Fibroblast of lung (primary cell): ENCODE measurements around the gene PKIB. TPM values are rescaled to one million over a fixed set of nuclear protein-coding genes. Genes with fewer than 3 reads are reported as not detected.

ENCODE experiments used
- DNase-seq, 2 donors: peaks; one replicate each; pipeline versions ENCODE4 v3.0.0 to v3.0.0-alpha.2; 2010; ENCODE audit warnings: low read depth in 2 of 2
- H2AFZ ChIP-seq: 2 replicates; pipeline ENCODE4 v1.5.1; 2012; ENCODE audit warnings: low read length, control low read depth, inconsistent platforms
- H3K27ac ChIP-seq: 2 replicates; pipeline ENCODE4 v1.5.1; 2011; ENCODE audit warnings: low read length, control low read depth; ENCODE audit not compliant: insufficient read depth
- H3K27me3 ChIP-seq: 2 replicates; pipeline ENCODE4 v1.5.1; 2011; ENCODE audit warnings: mild to moderate bottlenecking, low read length; ENCODE audit not compliant: control insufficient read depth, insufficient read depth
- H3K36me3 ChIP-seq: 2 replicates; pipeline ENCODE4 v1.5.1; 2011; ENCODE audit warnings: low read length; ENCODE audit not compliant: control insufficient read depth, insufficient read depth
- H3K4me1 ChIP-seq: 2 replicates; pipeline ENCODE4 v1.5.1; 2011; ENCODE audit warnings: low read length; ENCODE audit not compliant: control insufficient read depth, insufficient read depth; ENCODE audit errors: extremely low read depth
- H3K4me2 ChIP-seq: 2 replicates; pipeline ENCODE4 v1.5.1; 2011; ENCODE audit warnings: low read length, control low read depth; ENCODE audit not compliant: insufficient read depth; ENCODE audit errors: extremely low read depth
- H3K4me3 ChIP-seq, 4 experiments: fragments of 200-600 bp in 1 of 4; sonication (generic) in 1 of 4; replicated peaks in 1 of 4; 2 replicates each; pipeline ENCODE4 v1.5.1; 2011 to 2016; ENCODE audit warnings: low read length in 4 of 4, low read depth in 3 of 4, mild to moderate bottlenecking in 3 of 4, control low read depth in 2 of 4, inconsistent platforms in 1 of 4, mixed read lengths in 1 of 4; ENCODE audit not compliant: insufficient read depth in 1 of 4; ENCODE audit errors: control extremely low read depth in 1 of 4
- H3K79me2 ChIP-seq: 2 replicates; pipeline ENCODE4 v1.5.1; 2012; ENCODE audit warnings: mild to moderate bottlenecking, low read length, inconsistent platforms; ENCODE audit not compliant: control insufficient read depth, insufficient read depth
- H3K9ac ChIP-seq: 2 replicates; pipeline ENCODE4 v1.5.1; 2011; ENCODE audit warnings: mild to moderate bottlenecking, low read length, control low read depth; ENCODE audit not compliant: insufficient read depth
- H3K9me3 ChIP-seq: 2 replicates; pipeline ENCODE4 v1.5.1; 2012; ENCODE audit warnings: low read depth, low read length; ENCODE audit not compliant: control insufficient read depth, insufficient read depth
- H4K20me1 ChIP-seq: 2 replicates; pipeline ENCODE4 v1.5.1; 2011; ENCODE audit warnings: low read length; ENCODE audit not compliant: control insufficient read depth, insufficient read depth; ENCODE audit errors: extremely low read depth
- CTCF ChIP-seq, 2 donors: IDR thresholded peaks in 1 of 2; conservative IDR thresholded peaks in 1 of 2; 1 replicate in 1 of 2; 2 replicates in 1 of 2; pipeline ENCODE4 v1.5.1; 2011 to 2012; ENCODE audit warnings: low read length in 2 of 2, control low read depth in 1 of 2, inconsistent platforms in 1 of 2, low read depth in 1 of 2, mild to moderate bottlenecking in 1 of 2
- EZH2 ChIP-seq: IDR thresholded peaks from 2 replicates; pipeline ENCODE4 v1.5.1; 2012; ENCODE audit warnings: low read length, control low read depth, mild to moderate bottlenecking; ENCODE audit errors: missing control alignments
- polyA plus RNA-seq, 2 donors: library from polyadenylated mRNA; depleted of rRNA in 1 of 2; stranded (reverse) in 1 of 2; unstranded in 1 of 2; fragments of >200 nt; gene quantifications; 2 replicates each; pipeline ENCODE4 v1.2.1, GENCODE V29; 2011 to 2012; ENCODE audit warnings: missing spikeins in 1 of 2
- total RNA-seq: library from RNA; depleted of rRNA; stranded (reverse); fragments of >200 nt; gene quantifications from 2 replicates; pipeline ENCODE4 v1.2.1, GENCODE V29; 2014

Gene PKIB
- total and polyA plus RNA-seq, 2 donors (not counting 1 experiment from before 2014, with no cell fraction given): 1.3 to 4.4 TPM

- Histone ChIP-seq H4K20me1 (no peaks in the 10 kb centered on the region), H2AFZ (no peak overlapping the region), H3K9ac (no peak overlapping the region), H3K27ac (no peak overlapping the region), H3K4me1 (no peaks in the 10 kb centered on the region), H3K4me3 (no peak overlapping the region), H3K9me3 (no peaks in the 10 kb centered on the region), H3K36me3 (no peaks in the 10 kb centered on the region), H3K27me3 (peaks cover 2% of the 10 kb centered on the region), H3K4me2 (no peak overlapping the region), H3K79me2 (no peaks in the 10 kb centered on the region)
- peak in 1 of 2 donors; percentile 46 for DNase-seq
- TF ChIP-seq CTCF (conservative IDR thresholded peaks at IDR 0.05 in 1 of 2, IDR thresholded peaks at IDR 0.05 in 1 of 2; ENCODE audit: low read depth in 1 of 2, low read length in 2 of 2) (no peak), EZH2 (no peak)
These were observed 73.9 kb downstream of the PKIB start for GRCh38 chr6:122683989-122684651.

- H3K4me1 ChIP-seq: peaks cover 3% of the 10 kb centered on the region
- no peak overlapping the region for H3K4me3 ChIP-seq
- H3K36me3 ChIP-seq: no peaks in the 10 kb centered on the region
- no peaks in the 10 kb centered on the region for H4K20me1 ChIP-seq
- no peak for TF ChIP-seq CTCF (conservative IDR thresholded peaks at IDR 0.05 in 1 of 2, IDR thresholded peaks at IDR 0.05 in 1 of 2; ENCODE audit: low read depth in 1 of 2, low read length in 2 of 2)
- no peak for TF ChIP-seq EZH2
- no peaks in the 10 kb centered on the region for H3K27me3 ChIP-seq
- H3K9ac ChIP-seq: no peak overlapping the region
- peak; percentile 62 to 93 for DNase-seq
- H3K9me3 ChIP-seq: no peaks in the 10 kb centered on the region
- H2AFZ ChIP-seq: peak overlapping the region; percentile 33
- H3K79me2 ChIP-seq: no peaks in the 10 kb centered on the region
- H3K4me2 ChIP-seq: no peak overlapping the region
- H3K27ac ChIP-seq: no peak overlapping the region
These were observed 82.0 kb downstream of the PKIB start for GRCh38 chr6:122692175-122692598.

GRCh38 chr6:122692807-122693580 lies 82.8 kb downstream of the PKIB start:
- no peaks in the 10 kb centered on the region for H4K20me1 ChIP-seq
- DNase-seq: no peak
- H3K9me3 ChIP-seq: no peaks in the 10 kb centered on the region
- H3K4me3 ChIP-seq: no peak overlapping the region
- H2AFZ ChIP-seq: no peak overlapping the region
- no peaks in the 10 kb centered on the region for H3K27me3 ChIP-seq
- no peak overlapping the region for H3K9ac ChIP-seq
- H3K4me1 ChIP-seq: peaks cover 3% of the 10 kb centered on the region
- TF ChIP-seq EZH2: no peak
- no peak for TF ChIP-seq CTCF (conservative IDR thresholded peaks at IDR 0.05 in 1 of 2, IDR thresholded peaks at IDR 0.05 in 1 of 2; ENCODE audit: low read depth in 1 of 2, low read length in 2 of 2)
- H3K27ac ChIP-seq: no peak overlapping the region
- H3K79me2 ChIP-seq: no peaks in the 10 kb centered on the region
- no peak overlapping the region for H3K4me2 ChIP-seq
- H3K36me3 ChIP-seq: no peaks in the 10 kb centered on the region
